Gastrocnemius medialis (tissue), 4 donors: Measurements from ENCODE around the gene ATP5MK.

Experiments used
- CTCF ChIP-seq, 5 experiments: fragments of 450-650 bp in 3 of 5; fragments of 200-600 bp in 2 of 5; sonication (generic) in 2 of 5; IDR thresholded peaks in 4 of 5; conservative IDR thresholded peaks in 1 of 5; 1 replicate in 4 of 5; 2 replicates in 1 of 5; pipeline ENCODE4 v1.5.1; 2016 to 2019; ENCODE audit warnings: antibody characterized with exemption in 5 of 5, mild to moderate bottlenecking in 3 of 5, moderate library complexity in 3 of 5
- POLR2A ChIP-seq, 2 donors: fragments of 450-650 bp; IDR thresholded peaks; one replicate each; pipeline ENCODE4 v1.6.1; 2017; ENCODE audit warnings: antibody characterized with exemption in 2 of 2, mild to moderate bottlenecking in 2 of 2, moderate library complexity in 2 of 2

- no peak for TF ChIP-seq CTCF (IDR thresholded peaks at IDR 0.05 in 4 of 5, conservative IDR thresholded peaks at IDR 0.05 in 1 of 5)
- no peak for TF ChIP-seq POLR2A (IDR thresholded peaks at IDR 0.05)
These were observed 47.4 kb upstream of the ATP5MK start for GRCh38 chr10:103443475-103444185.
